Measurements from ENCODE around the gene DCN.

Gene DCN

GRCh38 chr12:91182636-91183455 lies at the start of gene DCN:
TSS of gene DCN (minus strand) at chr12:91182817. CDS start at chr12:91178552, 4,265 bp downstream.
- no peak within 1 kb of the TSS for H3K27ac ChIP-seq (ENCODE audit: low read length)
- no CpG with 5 or more reads among the region's 4 CpGs for WGBS (ENCODE audit: insufficient coverage, insufficient read length)
- no peak for DNase-seq (ENCODE audit: low read depth, low spot score)

DNA sequence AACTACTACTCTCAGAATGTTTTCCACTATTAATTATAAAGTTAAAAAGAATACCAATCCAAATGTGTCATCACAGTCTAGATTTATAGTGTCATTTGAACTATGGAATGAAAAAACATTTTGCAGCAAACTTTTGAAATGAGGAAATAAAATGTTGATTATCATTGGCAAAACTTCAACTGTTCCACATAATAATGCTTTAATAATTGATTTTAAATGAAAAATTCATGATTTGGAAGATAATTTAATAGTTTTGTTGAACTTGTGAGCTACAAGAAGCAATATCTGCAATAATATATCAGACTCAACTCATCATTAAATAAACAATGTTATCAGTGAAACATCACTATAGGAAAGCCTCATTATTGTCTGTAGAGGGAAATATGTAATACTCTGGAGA lies 48.2 kb upstream of the DCN start:
- H3K9me3 ChIP-seq (ENCODE audit: control insufficient read depth, insufficient read depth, low read length), result no peaks in the 10 kb centered on the region
- H3K4me3 ChIP-seq (ENCODE audit: low read length), result no peak overlapping the region
- no peaks in the 10 kb centered on the region for H3K36me3 ChIP-seq (ENCODE audit: control insufficient read depth, insufficient read depth, low read length)
- H3K27ac ChIP-seq (ENCODE audit: low read length), result no peak overlapping the region
- H3K27me3 ChIP-seq (ENCODE audit: control insufficient read depth, insufficient read depth, low read length), result no peaks in the 10 kb centered on the region
- no peak for DNase-seq (ENCODE audit: low read depth, low spot score)
- no peaks in the 10 kb centered on the region for H3K4me1 ChIP-seq (ENCODE audit: control insufficient read depth, insufficient read depth, low read length)

More at GRCh38 chr12:91182636-91183455, at the start of gene DCN:
- H3K4me3 ChIP-seq (ENCODE audit: low read length), result no peak within 1 kb of the TSS
- H3K36me3 ChIP-seq (ENCODE audit: control insufficient read depth, insufficient read depth, low read length), result no peaks in the 10 kb centered on the region
- H3K9me3 ChIP-seq (ENCODE audit: control insufficient read depth, insufficient read depth, low read length), result no peaks in the 10 kb centered on the region
- no peaks in the 10 kb centered on the region for H3K4me1 ChIP-seq (ENCODE audit: control insufficient read depth, insufficient read depth, low read length)
- H3K27me3 ChIP-seq (ENCODE audit: control insufficient read depth, insufficient read depth, low read length), result no peaks in the 10 kb centered on the region

GRCh38 chr12:91226951-91227350 lies 44.3 kb upstream of the DCN start:
- no CpG with 5 or more reads among the region's 1 CpG for WGBS (ENCODE audit: insufficient coverage, insufficient read length)

DNA sequence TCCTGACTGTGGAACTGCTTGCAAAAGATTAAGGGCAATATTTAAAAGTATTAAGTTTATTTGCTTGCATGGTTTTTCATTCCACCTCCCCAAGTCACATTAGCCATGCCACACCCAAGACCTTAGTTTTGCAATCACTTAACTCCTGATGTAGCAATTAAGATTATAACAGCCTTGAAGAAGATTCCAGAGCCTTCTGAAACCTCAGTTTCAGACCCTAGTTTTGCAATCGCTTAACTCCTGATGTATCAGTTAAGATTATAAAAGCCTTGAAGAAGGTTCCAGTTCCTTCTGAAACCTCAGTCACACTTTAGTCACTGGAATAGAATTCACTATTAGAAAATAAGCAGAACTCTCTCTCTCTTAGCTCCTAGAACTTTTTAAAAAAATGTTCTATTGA lies 42.7 kb upstream of the DCN start:
- H3K4me3 ChIP-seq (ENCODE audit: low read length), result no peak overlapping the region
- no peaks in the 10 kb centered on the region for H3K9me3 ChIP-seq (ENCODE audit: control insufficient read depth, insufficient read depth, low read length)
- no peak for DNase-seq (ENCODE audit: low read depth, low spot score)
- H3K4me1 ChIP-seq (ENCODE audit: control insufficient read depth, insufficient read depth, low read length), result no peaks in the 10 kb centered on the region
- no CpG with 5 or more reads among the region's 1 CpG for WGBS (ENCODE audit: insufficient coverage, insufficient read length)
- no peak overlapping the region for H3K27ac ChIP-seq (ENCODE audit: low read length)
- H3K36me3 ChIP-seq (ENCODE audit: control insufficient read depth, insufficient read depth, low read length), result no peaks in the 10 kb centered on the region
- H3K27me3 ChIP-seq (ENCODE audit: control insufficient read depth, insufficient read depth, low read length), result no peaks in the 10 kb centered on the region

More at GRCh38 chr12:91226951-91227350, 44.3 kb upstream of the DCN start:
- no peaks in the 10 kb centered on the region for H3K4me1 ChIP-seq (ENCODE audit: control insufficient read depth, insufficient read depth, low read length)
- DNase-seq (ENCODE audit: low read depth, low spot score), result no peak
- H3K27ac ChIP-seq (ENCODE audit: low read length), result no peak overlapping the region
- H3K9me3 ChIP-seq (ENCODE audit: control insufficient read depth, insufficient read depth, low read length), result no peaks in the 10 kb centered on the region
- no peak overlapping the region for H3K4me3 ChIP-seq (ENCODE audit: low read length)
- no peaks in the 10 kb centered on the region for H3K36me3 ChIP-seq (ENCODE audit: control insufficient read depth, insufficient read depth, low read length)
- no peaks in the 10 kb centered on the region for H3K27me3 ChIP-seq (ENCODE audit: control insufficient read depth, insufficient read depth, low read length)

DNA sequence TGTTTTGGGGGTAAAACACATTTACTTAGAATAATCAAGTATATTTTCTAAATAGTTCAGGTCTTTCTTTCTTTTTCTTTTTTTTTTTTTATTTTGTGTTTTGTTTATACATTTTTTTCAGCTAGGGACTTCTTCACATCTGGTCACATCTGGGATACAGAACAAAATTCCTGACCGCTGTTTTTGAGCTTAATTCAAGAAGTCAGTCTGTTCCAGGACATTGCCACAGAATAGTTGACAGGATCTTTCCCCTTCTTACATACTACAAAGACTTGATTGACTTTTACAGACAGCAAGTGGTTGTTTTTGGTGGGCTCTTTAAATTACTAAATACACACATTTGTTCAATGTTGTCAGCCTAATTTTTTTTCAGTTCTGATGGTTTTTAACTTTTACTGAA lies 41.8 kb upstream of the DCN start:
- no peak for DNase-seq (ENCODE audit: low read depth, low spot score)
- no peak overlapping the region for H3K4me3 ChIP-seq (ENCODE audit: low read length)

GRCh38 chr12:91222746-91223145 lies 40.1 kb upstream of the DCN start:
- H3K4me1 ChIP-seq (ENCODE audit: control insufficient read depth, insufficient read depth, low read length), result no peaks in the 10 kb centered on the region
- no CpG with 5 or more reads among the region's 3 CpGs for WGBS (ENCODE audit: insufficient coverage, insufficient read length)
- H3K27ac ChIP-seq (ENCODE audit: low read length), result no peak overlapping the region
- DNase-seq (ENCODE audit: low read depth, low spot score), result no peak
- H3K36me3 ChIP-seq (ENCODE audit: control insufficient read depth, insufficient read depth, low read length), result no peaks in the 10 kb centered on the region
- H3K4me3 ChIP-seq (ENCODE audit: low read length), result no peak overlapping the region
- H3K27me3 ChIP-seq (ENCODE audit: control insufficient read depth, insufficient read depth, low read length), result no peaks in the 10 kb centered on the region
- H3K9me3 ChIP-seq (ENCODE audit: control insufficient read depth, insufficient read depth, low read length), result no peaks in the 10 kb centered on the region

More for the DNA sequence above, 41.8 kb upstream of the DCN start:
- WGBS (ENCODE audit: insufficient coverage, insufficient read length), result no CpG with 5 or more reads among the region's 1 CpG
- Histone ChIP-seq H3K27ac (ENCODE audit: low read length) (no peak overlapping the region), H3K9me3 (ENCODE audit: control insufficient read depth, insufficient read depth, low read length) (no peaks in the 10 kb centered on the region), H3K27me3 (ENCODE audit: control insufficient read depth, insufficient read depth, low read length) (no peaks in the 10 kb centered on the region), H3K4me1 (ENCODE audit: control insufficient read depth, insufficient read depth, low read length) (no peaks in the 10 kb centered on the region), H3K36me3 (ENCODE audit: control insufficient read depth, insufficient read depth, low read length) (no peaks in the 10 kb centered on the region)

- Histone ChIP-seq H3K9me3 (ENCODE audit: control insufficient read depth, insufficient read depth, low read length) (no peaks in the 10 kb centered on the region), H3K4me1 (ENCODE audit: control insufficient read depth, insufficient read depth, low read length) (no peaks in the 10 kb centered on the region), H3K36me3 (ENCODE audit: control insufficient read depth, insufficient read depth, low read length) (no peaks in the 10 kb centered on the region), H3K27me3 (ENCODE audit: control insufficient read depth, insufficient read depth, low read length) (no peaks in the 10 kb centered on the region), H3K27ac (ENCODE audit: low read length) (no peak overlapping the region), H3K4me3 (ENCODE audit: low read length) (no peak overlapping the region)
- WGBS (ENCODE audit: insufficient coverage, insufficient read length), result no CpG with 5 or more reads among the region's 1 CpG
- no peak for DNase-seq (ENCODE audit: low read depth, low spot score)
Measured at GRCh38 chr12:91219919-91220318, 37.3 kb upstream of the DCN start.

- no peaks in the 10 kb centered on the region for H3K4me1 ChIP-seq (ENCODE audit: control insufficient read depth, insufficient read depth, low read length)
- no peak overlapping the region for H3K27ac ChIP-seq (ENCODE audit: low read length)
- H3K9me3 ChIP-seq (ENCODE audit: control insufficient read depth, insufficient read depth, low read length), result no peaks in the 10 kb centered on the region
- no peaks in the 10 kb centered on the region for H3K36me3 ChIP-seq (ENCODE audit: control insufficient read depth, insufficient read depth, low read length)
- DNase-seq (ENCODE audit: low read depth, low spot score), result no peak
- no peak overlapping the region for H3K4me3 ChIP-seq (ENCODE audit: low read length)
- no peaks in the 10 kb centered on the region for H3K27me3 ChIP-seq (ENCODE audit: control insufficient read depth, insufficient read depth, low read length)
Measured at GRCh38 chr12:91219511-91219910, 36.9 kb upstream of the DCN start.

GRCh38 chr12:91216871-91217270 lies 34.3 kb upstream of the DCN start:
- Histone ChIP-seq H3K9me3 (ENCODE audit: control insufficient read depth, insufficient read depth, low read length) (no peaks in the 10 kb centered on the region), H3K4me1 (ENCODE audit: control insufficient read depth, insufficient read depth, low read length) (no peaks in the 10 kb centered on the region), H3K27ac (ENCODE audit: low read length) (no peak overlapping the region), H3K4me3 (ENCODE audit: low read length) (no peak overlapping the region), H3K36me3 (ENCODE audit: control insufficient read depth, insufficient read depth, low read length) (no peaks in the 10 kb centered on the region), H3K27me3 (ENCODE audit: control insufficient read depth, insufficient read depth, low read length) (no peaks in the 10 kb centered on the region)
- no CpG with 5 or more reads among the region's 2 CpGs for WGBS (ENCODE audit: insufficient coverage, insufficient read length)
- DNase-seq (ENCODE audit: low read depth, low spot score), result no peak

DNA sequence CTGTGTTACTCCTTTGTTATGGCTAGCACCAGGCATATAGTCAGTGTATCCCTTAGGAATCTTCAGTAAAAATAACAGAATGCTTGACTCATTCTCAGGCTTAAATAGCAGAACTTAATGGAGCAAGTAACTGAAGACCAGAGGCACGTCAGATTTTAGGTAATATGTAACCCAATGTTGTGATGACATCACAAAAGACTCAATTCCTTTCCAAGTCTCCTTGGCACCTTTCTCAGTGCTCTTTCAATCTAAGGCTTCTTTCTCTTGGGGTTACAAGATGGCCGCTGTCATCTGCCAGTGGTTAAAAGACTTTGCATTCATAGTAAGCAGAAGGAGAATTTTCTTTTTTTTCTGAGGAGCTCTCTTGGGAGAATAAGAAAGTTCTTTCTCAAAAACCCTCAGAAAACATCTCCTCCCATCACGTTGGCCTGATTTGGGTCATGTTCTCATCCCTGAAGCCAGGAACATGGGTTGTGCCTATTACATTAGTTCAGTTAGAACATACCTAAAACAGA lies 33.4 kb upstream of the DCN start:
- Histone ChIP-seq H3K4me1 (ENCODE audit: control insufficient read depth, insufficient read depth, low read length) (no peaks in the 10 kb centered on the region), H3K4me3 (ENCODE audit: low read length) (no peak overlapping the region), H3K36me3 (ENCODE audit: control insufficient read depth, insufficient read depth, low read length) (no peaks in the 10 kb centered on the region), H3K27me3 (ENCODE audit: control insufficient read depth, insufficient read depth, low read length) (no peaks in the 10 kb centered on the region), H3K27ac (ENCODE audit: low read length) (no peak overlapping the region), H3K9me3 (ENCODE audit: control insufficient read depth, insufficient read depth, low read length) (no peaks in the 10 kb centered on the region)
- DNase-seq (ENCODE audit: low read depth, low spot score), result no peak
- no CpG with 5 or more reads among the region's 3 CpGs for WGBS (ENCODE audit: insufficient coverage, insufficient read length)

GRCh38 chr12:91211866-91212265 lies 29.2 kb upstream of the DCN start:
- no peaks in the 10 kb centered on the region for H3K9me3 ChIP-seq (ENCODE audit: control insufficient read depth, insufficient read depth, low read length)
- no peak for DNase-seq (ENCODE audit: low read depth, low spot score)
- no CpG with 5 or more reads among the region's 1 CpG for WGBS (ENCODE audit: insufficient coverage, insufficient read length)
- no peaks in the 10 kb centered on the region for H3K4me1 ChIP-seq (ENCODE audit: control insufficient read depth, insufficient read depth, low read length)
- no peak overlapping the region for H3K27ac ChIP-seq (ENCODE audit: low read length)
- no peak overlapping the region for H3K4me3 ChIP-seq (ENCODE audit: low read length)
- no peaks in the 10 kb centered on the region for H3K27me3 ChIP-seq (ENCODE audit: control insufficient read depth, insufficient read depth, low read length)
- no peaks in the 10 kb centered on the region for H3K36me3 ChIP-seq (ENCODE audit: control insufficient read depth, insufficient read depth, low read length)

Measured in iPS DF 6.9 (cell line).